Body of pancreas (tissue), 4 donors: ENCODE data around the gene COL4A4. TPM values are rescaled to one million over a fixed set of nuclear protein-coding genes. Genes with fewer than 3 reads are reported as not detected.

Source experiments
- ATAC-seq: fragments of 150-250 bp; one replicate; pipeline ENCODE4 v1.9.1; 2016
- DNase-seq, 4 donors: peaks; one replicate each; pipeline ENCODE4 v3.0.0-alpha.2; 2019
- H3K27ac ChIP-seq, 4 donors: fragments of 200-600 bp; sonication (generic); 1 replicate in 3 of 4; 2 replicates in 1 of 4; pipeline versions ENCODE4 v1.5.1 to v1.6.1; 2016 to 2019; ENCODE audit warnings: mild to moderate bottlenecking in 1 of 4, mixed read lengths in 1 of 4, moderate library complexity in 1 of 4
- H3K27me3 ChIP-seq, 2 donors: fragments of 200-600 bp; sonication (generic); one replicate each; pipeline ENCODE4 v1.6.0; 2016; ENCODE audit warnings: mild to moderate bottlenecking in 1 of 2
- H3K36me3 ChIP-seq, 2 donors: fragments of 200-600 bp; sonication (generic); replicated peaks in 1 of 2; 2 replicates each; pipeline ENCODE4 v1.5.1; 2016; ENCODE audit warnings: low read depth in 2 of 2; ENCODE audit not compliant: insufficient read depth in 1 of 2
- H3K4me1 ChIP-seq: fragments of 200-600 bp; sonication (generic); one replicate; pipeline ENCODE4 v1.6.0; 2016
- H3K4me3 ChIP-seq, 2 donors: fragments of 200-600 bp; sonication (generic); 1 replicate in 1 of 2; 2 replicates in 1 of 2; pipeline ENCODE4 v1.5.1; 2016 to 2019
- H3K9me3 ChIP-seq, 3 donors: fragments of 200-600 bp; sonication (generic); 1 replicate in 2 of 3; 2 replicates in 1 of 3; pipeline ENCODE4 v1.5.1; 2016
- CTCF ChIP-seq, 7 experiments: fragments of 450-650 bp in 4 of 7; fragments of 200-600 bp in 3 of 7; sonication (generic) in 3 of 7; IDR thresholded peaks; one replicate each; pipeline ENCODE4 v1.5.1; 2016 to 2019; ENCODE audit warnings: antibody characterized with exemption in 7 of 7
- POLR2A ChIP-seq, 3 donors: fragments of 450-650 bp; IDR thresholded peaks; one replicate each; pipeline ENCODE4 v1.6.1; 2016; ENCODE audit warnings: antibody characterized with exemption in 3 of 3, mild to moderate bottlenecking in 2 of 3
- WGBS, 2 donors: methylation state at CpG; one replicate each; pipeline ENCODE4 v1.1.5; 2017; 5-methylcytosine and 5-hydroxymethylcytosine counted together
- intact Hi-C: fragments of 100-400 bp; cut with DNase I; formaldehyde crosslinking; loops from one replicate; pipeline ENCODE4 v1.15.1; 2023
- total RNA-seq, 2 donors: library from RNA; depleted of rRNA; stranded (reverse); fragments of >200 nt; gene quantifications; one replicate each; pipeline ENCODE4 v1.1.0, GENCODE V29; 2016

COL4A4 gene
- total RNA-seq, 2 donors from 2014 or later, result 2.3 to 10.5 TPM

DNA sequence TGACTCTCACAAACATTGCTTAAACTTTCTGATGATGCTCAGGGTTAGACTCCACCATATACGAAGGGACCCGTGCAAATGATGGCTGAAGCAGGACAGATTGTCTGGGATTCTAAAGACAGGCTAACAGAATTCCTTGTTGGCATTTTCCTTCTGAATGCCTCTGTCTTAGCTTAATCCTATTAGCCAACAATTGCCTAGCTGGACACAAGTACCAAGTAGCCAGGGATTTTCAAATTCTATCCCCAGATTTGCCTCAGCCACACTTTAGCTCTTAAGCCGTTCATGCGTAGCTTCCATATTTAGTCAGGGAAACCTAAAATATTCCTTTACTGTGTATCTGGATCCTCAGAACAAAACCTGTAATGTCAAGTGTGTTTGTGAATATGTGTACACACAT, 40.4 kb upstream of the COL4A4 start:
- Histone ChIP-seq H3K36me3 (no peaks in the 10 kb centered on the region), H3K9me3 (no peaks in the 10 kb centered on the region), H3K27me3 (no peaks in the 10 kb centered on the region), H3K4me1 (no peaks in the 10 kb centered on the region), H3K27ac (no peak overlapping the region), H3K4me3 (no peak overlapping the region)
- DNase-seq (no peak), ATAC-seq (no peak)
- no peak for TF ChIP-seq POLR2A (IDR thresholded peaks at IDR 0.05)
- no peak for TF ChIP-seq CTCF (IDR thresholded peaks at IDR 0.05)
- intact Hi-C loops, result no loop called here
- 92 to 96% methylated on average over 4 of the region's 4 CpGs for WGBS, 2 donors

- 57 to 77% methylated on average over 2 of the region's 2 CpGs for WGBS, 2 donors
- TF ChIP-seq POLR2A (IDR thresholded peaks at IDR 0.05), result no peak
- TF ChIP-seq CTCF (IDR thresholded peaks at IDR 0.05), result no peak
- no peak overlapping the region for H3K4me3 ChIP-seq
- DNase-seq (no peak), ATAC-seq (no peak)
- no peak overlapping the region for H3K27ac ChIP-seq
- H3K36me3 ChIP-seq, result no peaks in the 10 kb centered on the region
- peaks cover 3% of the 10 kb centered on the region for H3K4me1 ChIP-seq
- no peaks in the 10 kb centered on the region for H3K27me3 ChIP-seq
- no peaks in the 10 kb centered on the region for H3K9me3 ChIP-seq
- intact Hi-C loops, result no loop called here
These were observed 37.8 kb upstream of the COL4A4 start for GRCh38 chr2:227201771-227202170.

- ATAC-seq, result no peak
- no peaks in the 10 kb centered on the region for H3K36me3 ChIP-seq
- no peaks in the 10 kb centered on the region for H3K9me3 ChIP-seq
- no peak overlapping the region for H3K27ac ChIP-seq
- no peak for DNase-seq
- peaks cover 3% of the 10 kb centered on the region for H3K4me1 ChIP-seq
- intact Hi-C loops, result no loop called here
- WGBS, 2 donors, result 59 to 62% methylated on average over 3 of the region's 3 CpGs
- no peak for TF ChIP-seq CTCF (IDR thresholded peaks at IDR 0.05)
- TF ChIP-seq POLR2A (IDR thresholded peaks at IDR 0.05), result no peak
- H3K27me3 ChIP-seq, result no peaks in the 10 kb centered on the region
- no peak overlapping the region for H3K4me3 ChIP-seq
These were observed 34.9 kb upstream of the COL4A4 start for GRCh38 chr2:227198866-227199265.

GRCh38 chr2:227194219-227194618, 30.2 kb upstream of the COL4A4 start:
- Histone ChIP-seq H3K4me1 (peaks cover 3% of the 10 kb centered on the region), H3K36me3 (no peaks in the 10 kb centered on the region), H3K27ac (no peak overlapping the region), H3K4me3 (no peak overlapping the region), H3K27me3 (no peaks in the 10 kb centered on the region), H3K9me3 (no peaks in the 10 kb centered on the region)
- no peak for ATAC-seq
- intact Hi-C loops, result no loop called here
- TF ChIP-seq POLR2A (IDR thresholded peaks at IDR 0.05), result no peak
- no peak for TF ChIP-seq CTCF (IDR thresholded peaks at IDR 0.05)
- DNase-seq, result no peak
- 51 to 69% methylated on average over 2 of the region's 2 CpGs for WGBS, 2 donors

GRCh38 chr2:227192491-227192890, 28.5 kb upstream of the COL4A4 start:
- ATAC-seq (no peak), DNase-seq (no peak)
- TF ChIP-seq CTCF (IDR thresholded peaks at IDR 0.05) (no peak), POLR2A (IDR thresholded peaks at IDR 0.05) (no peak)
- Histone ChIP-seq H3K4me1 (no peaks in the 10 kb centered on the region), H3K36me3 (no peaks in the 10 kb centered on the region), H3K4me3 (no peak overlapping the region), H3K27me3 (no peaks in the 10 kb centered on the region), H3K27ac (no peak overlapping the region), H3K9me3 (no peaks in the 10 kb centered on the region)
- WGBS, 2 donors, result 92% methylated on average over 3 of the region's 3 CpGs
- intact Hi-C loops, result no loop called here
